ENCODE data around the gene LRMDA. TPM values are rescaled to one million over a fixed set of nuclear protein-coding genes. Genes with fewer than 3 reads are reported as not detected.

The LRMDA gene
- total and polyA plus RNA-seq, 2 of the 4 experiments (the other 2 are of a cell fraction): 0.07 TPM; not detected in 1

GRCh38 chr10:75995720-75996119 is 564.3 kb downstream of the LRMDA start:
- H3K27me3 ChIP-seq (ENCODE audit: control insufficient read depth, insufficient read depth, low read length): peaks cover 10% of the 10 kb centered on the region
- in situ Hi-C loops (cut with MboI; ENCODE audit: low sequenced_read_pairs) (no loop called here), intact Hi-C loops (cut with micrococcal nuclease) (no loop called here), dilution Hi-C loops (cut with HindIII; ENCODE audit: low sequenced_read_pairs, unreplicated experiment) (no loop called here)
- H2BK5ac ChIP-seq (ENCODE audit: low read depth, low read length, poor library complexity, severe bottlenecking): no peak overlapping the region
- no peak for ATAC-seq (ENCODE audit: low read depth)
- H2AFZ ChIP-seq (replicated peaks; ENCODE audit: low read length, poor library complexity): no peak overlapping the region
- no peak overlapping the region for H2AK9ac ChIP-seq (replicated peaks; ENCODE audit: low read depth, low read length, poor library complexity)
- no peak overlapping the region for H3K27ac ChIP-seq (ENCODE audit: insufficient read depth, low read length)
- H2AK5ac ChIP-seq (ENCODE audit: low read depth, low read length): no peak overlapping the region
- H3K9me1 ChIP-seq (ENCODE audit: insufficient read depth, low read length): no peaks in the 10 kb centered on the region
- H3K4me1 ChIP-seq (ENCODE audit: control insufficient read depth, insufficient read depth, low read length): no peaks in the 10 kb centered on the region
- H3K9ac ChIP-seq (ENCODE audit: low read depth, low read length): no peak overlapping the region
- no peak overlapping the region for H4K91ac ChIP-seq (ENCODE audit: insufficient read depth, low read depth, low read length)
- no peak overlapping the region for H3K56ac ChIP-seq (ENCODE audit: extremely low read depth, insufficient read depth, low read length)
- no peak overlapping the region for H3K4me3 ChIP-seq (ENCODE audit: insufficient read depth, low read depth, low read length)
- no peaks in the 10 kb centered on the region for H3K36me3 ChIP-seq (ENCODE audit: control insufficient read depth, insufficient read depth, low read length)
- H2BK20ac ChIP-seq (ENCODE audit: low read depth, low read length): no peak overlapping the region
- H2BK120ac ChIP-seq (ENCODE audit: low read depth, low read length): no peak overlapping the region
- TF ChIP-seq USF2 (IDR thresholded peaks at IDR 0.05; ENCODE audit: low read depth, low read length): no peak
- TF ChIP-seq RCOR1 (IDR thresholded peaks at IDR 0.05; ENCODE audit: insufficient replicate concordance, low read length): no peak
- TF ChIP-seq RFX5 (IDR thresholded peaks at IDR 0.05; ENCODE audit: low read depth, low read length): no peak
- TF ChIP-seq RAD21 (IDR thresholded peaks at IDR 0.05; ENCODE audit: low read length): no peak
- no peak for TF ChIP-seq NFE2L2 (IDR thresholded peaks at IDR 0.05; ENCODE audit: low read depth, low read length)
- TF ChIP-seq CEBPB (IDR thresholded peaks at IDR 0.05; ENCODE audit: low read depth, low read length): no peak
- TF ChIP-seq, protein P1, sequence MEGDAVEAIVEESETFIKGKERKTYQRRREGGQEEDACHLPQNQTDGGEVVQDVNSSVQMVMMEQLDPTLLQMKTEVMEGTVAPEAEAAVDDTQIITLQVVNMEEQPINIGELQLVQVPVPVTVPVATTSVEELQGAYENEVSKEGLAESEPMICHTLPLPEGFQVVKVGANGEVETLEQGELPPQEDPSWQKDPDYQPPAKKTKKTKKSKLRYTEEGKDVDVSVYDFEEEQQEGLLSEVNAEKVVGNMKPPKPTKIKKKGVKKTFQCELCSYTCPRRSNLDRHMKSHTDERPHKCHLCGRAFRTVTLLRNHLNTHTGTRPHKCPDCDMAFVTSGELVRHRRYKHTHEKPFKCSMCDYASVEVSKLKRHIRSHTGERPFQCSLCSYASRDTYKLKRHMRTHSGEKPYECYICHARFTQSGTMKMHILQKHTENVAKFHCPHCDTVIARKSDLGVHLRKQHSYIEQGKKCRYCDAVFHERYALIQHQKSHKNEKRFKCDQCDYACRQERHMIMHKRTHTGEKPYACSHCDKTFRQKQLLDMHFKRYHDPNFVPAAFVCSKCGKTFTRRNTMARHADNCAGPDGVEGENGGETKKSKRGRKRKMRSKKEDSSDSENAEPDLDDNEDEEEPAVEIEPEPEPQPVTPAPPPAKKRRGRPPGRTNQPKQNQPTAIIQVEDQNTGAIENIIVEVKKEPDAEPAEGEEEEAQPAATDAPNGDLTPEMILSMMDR (conservative IDR thresholded peaks at IDR 0.05; ENCODE audit: low read depth, low read length): no peak
- no peak for TF ChIP-seq MXI1 (IDR thresholded peaks at IDR 0.05; ENCODE audit: borderline replicate concordance, low read depth, low read length)
- TF ChIP-seq MAZ (IDR thresholded peaks at IDR 0.05; ENCODE audit: borderline replicate concordance, low read depth, low read length): no peak
- no peak for TF ChIP-seq BHLHE40 (IDR thresholded peaks at IDR 0.05; ENCODE audit: low read depth, low read length)
- TF ChIP-seq CHD1 (IDR thresholded peaks at IDR 0.05; ENCODE audit: low read depth, low read length): no peak
- TF ChIP-seq MAFK (IDR thresholded peaks at IDR 0.05; ENCODE audit: low read depth, low read length): no peak
- BruUV-seq (replicated peaks): no TSS peak
- H3K14ac ChIP-seq (replicated peaks; ENCODE audit: low read depth, low read length): no peak overlapping the region
- DNase-seq: no peak
- no CpG with 5 or more reads among the region's 1 CpG for WGBS, 2 experiments (ENCODE audit: extremely low coverage in 2 of 2, insufficient read length in 1 of 2)
- H4K20me1 ChIP-seq (ENCODE audit: insufficient read depth, low read length): no peaks in the 10 kb centered on the region
- no peak overlapping the region for H3K4me2 ChIP-seq (ENCODE audit: low read depth, low read length)
- H3K23ac ChIP-seq (ENCODE audit: low read depth, low read length): no peak overlapping the region
- no peak overlapping the region for H4K8ac ChIP-seq (ENCODE audit: low read depth in 2 of 2, low read length in 2 of 2)
- no peak overlapping the region for H2BK15ac ChIP-seq (ENCODE audit: low read depth, low read length)
- no peaks in the 10 kb centered on the region for H3K79me1 ChIP-seq (ENCODE audit: low read depth in 1 of 2, low read length in 2 of 2)
- POLR2A ChIA-PET (ENCODE audit: unreplicated experiment): no interaction called here
- no peak overlapping the region for H3K18ac ChIP-seq (ENCODE audit: low read depth, low read length)
- H4K5ac ChIP-seq (ENCODE audit: low read depth, low read length): no peak overlapping the region
- no peak overlapping the region for H3K4ac ChIP-seq (ENCODE audit: low read depth, low read length)
- CTCF ChIA-PET: no interaction called here
- no peaks in the 10 kb centered on the region for H3K9me3 ChIP-seq (ENCODE audit: control insufficient read depth, insufficient read depth, low read length)

Measured in IMR-90 (cell line).